Lower leg skin (tissue), 3 donors: Measurements from ENCODE around the gene PRLH.

Source experiments
- POLR2A ChIP-seq, 2 donors: fragments of 450-650 bp; IDR thresholded peaks; one replicate each; pipeline ENCODE4 v1.6.1; 2016 to 2017; ENCODE audit warnings: antibody characterized with exemption in 2 of 2, mild to moderate bottlenecking in 1 of 2, moderate library complexity in 1 of 2
- TF ChIP-seq, protein P1 (sequence below), 3 donors: fragments of 450-650 bp; IDR thresholded peaks; one replicate each; pipeline ENCODE4 v1.5.1; 2016; ENCODE audit warnings: antibody characterized with exemption in 3 of 3, mild to moderate bottlenecking in 3 of 3, moderate library complexity in 2 of 3

DNA sequence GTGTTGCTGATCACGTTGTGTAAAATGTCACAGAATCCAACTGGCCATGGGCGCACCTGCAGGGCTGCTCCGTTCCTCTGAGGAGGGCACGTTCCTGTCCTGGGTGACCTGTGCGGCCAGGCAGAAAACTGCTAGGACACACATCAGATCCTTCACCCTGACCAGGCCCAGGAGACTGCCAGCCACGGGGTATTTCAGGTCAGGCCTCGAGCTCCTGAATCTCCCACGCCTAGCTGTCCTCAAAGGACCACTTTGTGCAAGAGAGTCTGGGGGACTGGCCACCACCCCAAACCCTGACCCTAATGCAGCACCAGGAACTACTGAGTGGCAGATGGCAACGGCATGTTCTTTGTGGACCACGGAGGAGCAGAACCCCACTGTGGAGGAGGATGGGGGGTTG lies 11.1 kb downstream of the PRLH start:
- TF ChIP-seq, protein P1, sequence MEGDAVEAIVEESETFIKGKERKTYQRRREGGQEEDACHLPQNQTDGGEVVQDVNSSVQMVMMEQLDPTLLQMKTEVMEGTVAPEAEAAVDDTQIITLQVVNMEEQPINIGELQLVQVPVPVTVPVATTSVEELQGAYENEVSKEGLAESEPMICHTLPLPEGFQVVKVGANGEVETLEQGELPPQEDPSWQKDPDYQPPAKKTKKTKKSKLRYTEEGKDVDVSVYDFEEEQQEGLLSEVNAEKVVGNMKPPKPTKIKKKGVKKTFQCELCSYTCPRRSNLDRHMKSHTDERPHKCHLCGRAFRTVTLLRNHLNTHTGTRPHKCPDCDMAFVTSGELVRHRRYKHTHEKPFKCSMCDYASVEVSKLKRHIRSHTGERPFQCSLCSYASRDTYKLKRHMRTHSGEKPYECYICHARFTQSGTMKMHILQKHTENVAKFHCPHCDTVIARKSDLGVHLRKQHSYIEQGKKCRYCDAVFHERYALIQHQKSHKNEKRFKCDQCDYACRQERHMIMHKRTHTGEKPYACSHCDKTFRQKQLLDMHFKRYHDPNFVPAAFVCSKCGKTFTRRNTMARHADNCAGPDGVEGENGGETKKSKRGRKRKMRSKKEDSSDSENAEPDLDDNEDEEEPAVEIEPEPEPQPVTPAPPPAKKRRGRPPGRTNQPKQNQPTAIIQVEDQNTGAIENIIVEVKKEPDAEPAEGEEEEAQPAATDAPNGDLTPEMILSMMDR (IDR thresholded peaks at IDR 0.05), result no peak
- no peak for TF ChIP-seq POLR2A (IDR thresholded peaks at IDR 0.05)
